Osteoblast (primary cell): ENCODE results near the gene NTRK2. TPM values are rescaled to one million over a fixed set of nuclear protein-coding genes. Genes with fewer than 3 reads are reported as not detected.

Experiments
- DNase-seq: peaks from one replicate; pipeline ENCODE4 v3.0.0; 2011; ENCODE audit warnings: low spot score, mixed read lengths; ENCODE audit not compliant: insufficient read length; ENCODE audit errors: missing footprints
- H2AFZ ChIP-seq: 2 replicates; pipeline ENCODE4 v1.6.0; 2011; ENCODE audit warnings: mild to moderate bottlenecking, low read length
- H3K27ac ChIP-seq: 2 replicates; pipeline ENCODE4 v1.5.1; 2011; ENCODE audit warnings: mild to moderate bottlenecking, low read depth, low read length, moderate library complexity
- H3K27me3 ChIP-seq: 2 replicates; pipeline ENCODE4 v1.6.0; 2012; ENCODE audit warnings: mild to moderate bottlenecking, control low read depth, inconsistent platforms, low read length, moderate library complexity; ENCODE audit not compliant: insufficient read depth
- H3K36me3 ChIP-seq: 2 replicates; pipeline ENCODE4 v1.5.1; 2011; ENCODE audit warnings: mild to moderate bottlenecking, low read length, control low read depth, moderate library complexity; ENCODE audit not compliant: insufficient read depth
- H3K4me1 ChIP-seq: 2 replicates; pipeline ENCODE4 v1.5.1; 2011; ENCODE audit warnings: mild to moderate bottlenecking, low read length, control low read depth, moderate library complexity; ENCODE audit not compliant: insufficient read depth
- H3K4me2 ChIP-seq: 2 replicates; pipeline ENCODE4 v1.6.0; 2011; ENCODE audit warnings: mild to moderate bottlenecking, low read length; ENCODE audit not compliant: insufficient read depth
- H3K4me3 ChIP-seq: fragments of 200-600 bp; sonication (generic); 3 replicates; pipeline ENCODE4 v1.5.1; 2012; ENCODE audit warnings: mild to moderate bottlenecking, low read length, inconsistent platforms; ENCODE audit not compliant: insufficient read depth
- H3K79me2 ChIP-seq: 2 replicates; pipeline ENCODE4 v1.6.0; 2012; ENCODE audit warnings: mild to moderate bottlenecking, low read length, control low read depth, inconsistent platforms; ENCODE audit not compliant: insufficient read depth
- H3K9me3 ChIP-seq: 2 replicates; pipeline ENCODE4 v1.5.1; 2011; ENCODE audit warnings: low read depth, low read length, control low read depth
- H4K20me1 ChIP-seq: 2 replicates; pipeline ENCODE4 v1.6.0; 2012; ENCODE audit warnings: mild to moderate bottlenecking, low read length, control low read depth; ENCODE audit not compliant: insufficient read depth
- CTCF ChIP-seq: IDR thresholded peaks from 2 replicates; pipeline ENCODE4 v1.5.1; 2011; ENCODE audit warnings: mild to moderate bottlenecking, low read depth, low read length, moderate library complexity; ENCODE audit errors: extremely low read depth
- total RNA-seq: library from RNA; depleted of rRNA; stranded (reverse); fragments of >200 nt; gene quantifications from 2 replicates; pipeline ENCODE4 v1.2.3, GENCODE V29; 2012

Gene NTRK2
- total RNA-seq, 1 donor: 3.3 TPM

- no peaks in the 10 kb centered on the region for H4K20me1 ChIP-seq
- no peaks in the 10 kb centered on the region for H3K4me1 ChIP-seq
- H2AFZ ChIP-seq: no peak overlapping the region
- no peaks in the 10 kb centered on the region for H3K27me3 ChIP-seq
- H3K36me3 ChIP-seq: no peaks in the 10 kb centered on the region
- no peaks in the 10 kb centered on the region for H3K79me2 ChIP-seq
- no peak for DNase-seq
- no peak overlapping the region for H3K4me2 ChIP-seq
- no peak overlapping the region for H3K4me3 ChIP-seq
- H3K9me3 ChIP-seq: no peaks in the 10 kb centered on the region
- peak; percentile 14 for TF ChIP-seq CTCF
- no peak overlapping the region for H3K27ac ChIP-seq
Observed at GRCh38 chr9:84932915-84933527, 263.5 kb downstream of the NTRK2 start.

GRCh38 chr9:84935528-84936117 is 266.1 kb downstream of the NTRK2 start:
- no peak for DNase-seq
- no peaks in the 10 kb centered on the region for H4K20me1 ChIP-seq
- H3K4me3 ChIP-seq: no peak overlapping the region
- H3K79me2 ChIP-seq: no peaks in the 10 kb centered on the region
- H3K9me3 ChIP-seq: no peaks in the 10 kb centered on the region
- H3K36me3 ChIP-seq: no peaks in the 10 kb centered on the region
- H3K4me2 ChIP-seq: no peak overlapping the region
- H2AFZ ChIP-seq: no peak overlapping the region
- TF ChIP-seq CTCF: no peak
- no peak overlapping the region for H3K27ac ChIP-seq
- no peaks in the 10 kb centered on the region for H3K27me3 ChIP-seq
- no peaks in the 10 kb centered on the region for H3K4me1 ChIP-seq

- Histone ChIP-seq H3K27ac (no peak overlapping the region), H3K36me3 (no peaks in the 10 kb centered on the region), H3K4me2 (no peak overlapping the region), H3K9me3 (no peaks in the 10 kb centered on the region), H3K79me2 (no peaks in the 10 kb centered on the region), H3K4me1 (no peaks in the 10 kb centered on the region), H3K4me3 (no peak overlapping the region), H4K20me1 (no peaks in the 10 kb centered on the region), H2AFZ (no peak overlapping the region), H3K27me3 (no peaks in the 10 kb centered on the region)
- no peak for TF ChIP-seq CTCF
- DNase-seq: no peak
Observed at GRCh38 chr9:84937180-84937579, 267.7 kb downstream of the NTRK2 start.

GRCh38 chr9:84937581-84937980 is 268.1 kb downstream of the NTRK2 start:
- no peak overlapping the region for H3K4me2 ChIP-seq
- H3K27me3 ChIP-seq: no peaks in the 10 kb centered on the region
- no peak overlapping the region for H2AFZ ChIP-seq
- H3K9me3 ChIP-seq: no peaks in the 10 kb centered on the region
- no peaks in the 10 kb centered on the region for H3K79me2 ChIP-seq
- no peaks in the 10 kb centered on the region for H3K36me3 ChIP-seq
- H3K4me3 ChIP-seq: no peak overlapping the region
- DNase-seq: no peak
- no peak for TF ChIP-seq CTCF
- H4K20me1 ChIP-seq: no peaks in the 10 kb centered on the region
- no peak overlapping the region for H3K27ac ChIP-seq
- H3K4me1 ChIP-seq: no peaks in the 10 kb centered on the region
